ENCODE data around the gene CARMIL1.

GRCh38 chr6:25341203-25341552 lies 62.0 kb downstream of the CARMIL1 start:
- TF ChIP-seq POLR2A (IDR thresholded peaks at IDR 0.05) (no peak), CTCF (IDR thresholded peaks at IDR 0.05) (no peak)
